Muscle layer of colon (tissue), 2 donors: ENCODE data around the gene TMIE.

ENCODE experiments used
- H3K27ac ChIP-seq: one replicate; pipeline ENCODE4 v1.7.0; 2013; ENCODE audit warnings: low read depth, mild to moderate bottlenecking, low read length, moderate library complexity
- H3K27me3 ChIP-seq, 2 donors: one replicate each; pipeline ENCODE4 v1.7.0; 2013; ENCODE audit warnings: low read length in 2 of 2, mild to moderate bottlenecking in 2 of 2; ENCODE audit not compliant: insufficient read depth in 2 of 2, control insufficient read depth in 1 of 2
- H3K36me3 ChIP-seq: one replicate; pipeline ENCODE4 v1.7.0; 2013; ENCODE audit warnings: mild to moderate bottlenecking, low read length; ENCODE audit not compliant: insufficient read depth
- H3K4me1 ChIP-seq: one replicate; pipeline ENCODE4 v1.7.0; 2013; ENCODE audit warnings: mild to moderate bottlenecking, low read length; ENCODE audit not compliant: insufficient read depth
- H3K4me3 ChIP-seq, 2 donors: one replicate each; pipeline ENCODE4 v1.7.0; 2013; ENCODE audit warnings: low read length in 2 of 2, low read depth in 1 of 2, mild to moderate bottlenecking in 1 of 2, moderate library complexity in 1 of 2
- H3K9ac ChIP-seq: one replicate; pipeline ENCODE4 v1.7.0; 2013; ENCODE audit warnings: low read length
- H3K9me3 ChIP-seq: one replicate; pipeline ENCODE4 v1.7.0; 2013; ENCODE audit warnings: mild to moderate bottlenecking, low read length
- donor health status: abdominal sarcoma.
- donor health status: Adenocarcinoma of cecum.

TMIE gene

DNA sequence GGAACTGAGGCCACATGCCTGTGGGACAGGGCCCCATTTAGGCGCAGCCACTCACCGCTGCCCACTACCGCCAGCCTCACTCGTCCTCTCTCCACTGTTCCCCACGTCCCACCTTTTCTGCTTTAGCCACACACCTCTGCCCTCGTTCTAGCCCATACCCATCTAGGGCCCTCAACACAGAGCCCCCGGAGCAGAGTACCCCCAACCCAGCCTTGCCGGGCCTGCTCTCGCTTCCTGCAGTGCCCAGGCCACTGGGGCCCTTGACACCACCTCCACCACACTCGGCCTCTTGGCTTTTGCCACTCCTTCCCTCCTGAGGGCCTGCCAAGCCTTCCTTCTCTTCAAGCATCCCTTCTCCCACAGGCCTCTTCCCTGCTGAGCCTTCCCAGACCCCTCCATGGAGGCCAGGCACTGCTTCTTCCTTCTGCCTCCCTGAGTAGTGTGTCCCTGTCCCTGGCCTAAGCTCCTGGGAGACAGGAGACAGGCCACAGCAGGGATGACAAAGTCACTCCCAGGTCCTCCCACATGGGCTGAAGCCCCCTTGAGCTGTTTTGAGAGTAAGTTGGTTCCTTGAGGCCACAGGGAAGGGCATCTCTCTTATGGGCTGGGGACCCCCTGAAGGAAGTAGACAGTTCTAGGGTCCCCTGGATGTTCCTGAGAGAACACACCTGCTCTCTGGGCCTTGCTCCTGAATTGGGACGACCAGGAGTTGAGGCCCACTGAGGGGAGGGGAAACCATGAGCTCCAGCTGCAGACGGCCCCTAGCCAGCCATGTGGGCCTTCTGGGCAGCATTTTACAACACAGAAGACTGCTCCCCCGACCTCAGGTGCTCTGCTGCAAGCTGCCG, 12.1 kb downstream of the TMIE start:
- Histone ChIP-seq H3K27ac (no peak overlapping the region), H3K4me1 (no peaks in the 10 kb centered on the region), H3K36me3 (no peaks in the 10 kb centered on the region)

DNA sequence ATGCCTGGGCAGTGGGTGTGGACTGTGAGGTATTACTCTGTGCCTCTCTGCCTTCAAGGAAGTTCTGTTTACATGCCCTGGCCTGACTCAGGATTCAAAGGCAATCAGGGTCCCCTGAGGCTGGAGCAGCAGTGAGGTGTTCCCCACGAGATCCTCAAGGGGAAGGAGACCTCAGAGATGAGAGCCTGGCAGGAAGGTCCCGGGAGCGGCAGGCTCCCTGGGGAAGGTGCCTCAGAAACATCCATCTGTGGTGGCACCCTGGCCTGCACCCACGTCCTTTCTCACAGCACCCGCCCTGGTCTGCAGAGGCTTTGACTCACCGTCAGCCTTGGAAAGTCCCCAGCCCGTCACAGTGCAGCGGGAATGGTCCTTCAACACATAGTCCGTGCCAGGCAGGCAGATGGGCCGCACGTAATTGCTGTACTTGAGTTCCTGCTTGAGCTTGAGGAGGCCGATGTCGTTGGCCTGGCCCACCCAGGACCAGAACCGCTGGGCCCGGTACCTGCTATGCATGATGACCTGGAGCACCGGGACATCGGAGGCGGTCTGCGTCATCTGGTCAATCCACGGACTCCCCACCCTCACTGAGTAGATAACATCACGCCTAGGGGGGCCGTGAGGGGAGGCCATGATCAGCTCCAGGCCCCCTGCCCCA, 12.8 kb downstream of the TMIE start:
- no peak overlapping the region for H3K4me3 ChIP-seq
- H3K9me3 ChIP-seq: no peaks in the 10 kb centered on the region

More for the DNA sequence above, 12.1 kb downstream of the TMIE start:
- Histone ChIP-seq H3K4me3 (no peak overlapping the region), H3K9ac (no peak overlapping the region), H3K27me3 (peaks cover 0 to 13% of the 10 kb centered on the region in 2 donors), H3K9me3 (no peaks in the 10 kb centered on the region)

DNA sequence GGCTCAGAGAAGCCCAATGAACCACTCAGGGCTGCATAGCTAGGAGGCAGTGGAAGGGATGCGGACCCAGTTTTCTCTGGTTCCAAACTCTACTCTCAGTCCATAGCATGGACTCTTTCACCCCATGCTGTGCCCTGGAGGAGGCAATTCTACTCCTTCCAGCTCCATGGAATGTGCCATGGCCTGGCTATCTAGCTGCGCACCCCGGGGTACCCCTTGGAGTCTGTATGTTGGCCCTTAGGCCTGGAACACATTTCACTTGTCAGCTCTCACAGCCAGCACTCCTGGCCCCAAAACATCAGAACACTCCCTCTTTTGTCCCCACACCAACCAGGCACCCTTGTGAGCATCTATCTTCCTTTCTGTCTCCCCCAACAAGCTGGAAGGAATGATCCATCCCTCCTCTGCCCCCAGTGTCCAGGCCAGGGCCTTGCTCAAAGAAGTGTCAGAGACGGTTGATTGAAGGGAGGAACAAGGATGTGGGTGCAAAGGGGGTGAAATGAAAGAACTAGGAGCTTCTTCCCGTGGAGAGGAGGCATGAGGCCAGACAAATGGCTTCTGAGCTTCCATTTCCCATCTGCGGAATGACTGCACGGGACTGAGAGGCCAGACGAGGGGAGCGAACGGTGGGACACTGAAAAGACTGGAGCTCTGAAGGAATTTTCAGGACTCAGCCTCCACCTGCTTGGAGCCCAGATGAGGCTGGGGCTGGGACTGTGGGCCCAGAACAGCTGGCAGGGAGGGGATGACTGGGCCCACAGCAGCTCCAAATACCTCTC, 13.7 kb downstream of the TMIE start:
- H3K27ac ChIP-seq: no peak overlapping the region
- no peak overlapping the region for H3K9ac ChIP-seq
- H3K4me1 ChIP-seq: no peaks in the 10 kb centered on the region
- peaks cover 0 to 17% of the 10 kb centered on the region in 2 donors for H3K27me3 ChIP-seq
- H3K9me3 ChIP-seq: no peaks in the 10 kb centered on the region
- H3K4me3 ChIP-seq: no peak overlapping the region
- H3K36me3 ChIP-seq: no peaks in the 10 kb centered on the region

More for the DNA sequence above, 12.8 kb downstream of the TMIE start:
- Histone ChIP-seq H3K36me3 (no peaks in the 10 kb centered on the region), H3K27me3 (peaks cover 0 to 17% of the 10 kb centered on the region in 2 donors), H3K4me1 (no peaks in the 10 kb centered on the region), H3K27ac (no peak overlapping the region), H3K9ac (no peak overlapping the region)

DNA sequence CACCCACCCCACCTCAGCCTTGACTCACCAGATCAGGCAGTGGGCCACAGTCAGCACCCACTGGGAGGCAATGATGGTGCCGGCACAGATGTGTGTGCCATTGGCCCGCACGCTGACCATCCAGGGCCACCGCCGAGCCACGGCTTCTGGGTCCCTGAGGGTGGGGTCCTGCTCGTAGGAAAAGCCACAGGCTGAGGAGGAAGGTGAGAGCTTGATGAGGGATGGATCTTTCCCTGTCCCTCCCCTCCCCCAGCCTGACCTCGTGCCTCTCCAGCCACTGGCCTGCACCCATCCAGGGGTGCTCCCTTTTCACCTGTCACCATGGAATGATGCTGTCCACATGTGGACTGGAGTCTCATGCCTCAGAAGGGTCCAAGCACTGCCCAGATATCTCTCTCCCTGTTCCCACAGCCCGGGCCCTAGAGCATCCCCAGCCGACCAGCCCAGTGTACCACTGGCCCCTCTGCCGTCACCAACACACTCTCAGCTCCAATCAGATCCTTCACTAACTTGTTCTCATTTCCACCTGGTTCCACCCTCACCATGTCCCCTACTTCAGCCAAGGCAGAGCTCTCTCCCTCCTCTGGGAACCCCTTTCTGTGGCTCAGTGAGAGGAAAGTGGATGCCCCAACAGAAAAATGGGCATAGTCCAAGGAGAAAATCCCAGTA, 14.4 kb downstream of the TMIE start:
- Histone ChIP-seq H3K27ac (no peak overlapping the region), H3K4me3 (no peak overlapping the region), H3K9ac (no peak overlapping the region), H3K9me3 (no peaks in the 10 kb centered on the region), H3K36me3 (no peaks in the 10 kb centered on the region), H3K4me1 (no peaks in the 10 kb centered on the region), H3K27me3 (peaks cover 0 to 17% of the 10 kb centered on the region in 2 donors)

DNA sequence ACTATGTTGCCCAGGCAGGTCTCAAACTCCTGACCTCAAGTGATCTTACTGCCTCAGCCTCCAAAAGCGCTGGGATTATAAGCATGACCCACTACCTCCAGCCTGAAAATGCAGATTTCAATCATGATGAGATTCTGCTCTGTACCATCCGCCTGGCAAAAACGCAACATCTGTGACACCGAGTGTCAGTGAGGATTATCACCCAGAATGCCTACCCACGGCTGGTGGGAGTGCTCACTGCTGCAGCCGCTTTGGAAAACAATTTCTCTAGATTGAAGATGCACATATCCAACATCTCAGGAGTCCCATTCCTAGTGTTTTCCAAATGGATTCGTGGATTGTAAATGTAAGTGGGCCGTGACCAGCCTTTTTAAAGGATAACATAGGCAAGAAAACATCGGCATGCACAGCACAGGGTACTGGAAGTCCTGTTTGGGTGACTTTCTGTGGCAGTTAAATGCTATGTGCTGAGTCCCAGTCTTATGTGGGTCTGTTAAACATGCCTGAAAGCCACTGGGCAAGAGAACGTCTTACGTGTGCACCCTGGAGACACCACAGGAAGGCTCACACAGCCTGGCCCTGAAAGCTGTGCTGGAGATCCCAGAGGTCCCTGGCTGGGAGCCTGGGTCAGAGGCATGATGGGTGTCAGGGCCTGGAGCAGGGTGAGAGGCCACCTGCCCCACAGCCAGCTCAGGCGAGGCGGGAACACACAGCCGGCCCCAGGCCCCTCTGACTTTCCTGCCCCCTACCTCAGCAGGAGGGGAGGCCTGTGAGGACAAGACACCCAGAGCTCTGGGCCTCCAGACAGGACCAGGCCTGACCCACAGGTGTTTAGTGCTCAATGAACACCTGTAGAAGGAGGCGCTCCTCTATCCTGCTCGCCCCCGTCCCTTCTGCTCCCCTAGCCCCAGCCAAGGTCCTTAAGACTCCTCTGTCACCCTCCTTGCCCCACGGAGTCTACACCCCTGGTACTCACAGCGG, 15.6 kb downstream of the TMIE start:
- Histone ChIP-seq H3K27me3 (peaks cover 0 to 17% of the 10 kb centered on the region in 2 donors), H3K36me3 (no peaks in the 10 kb centered on the region), H3K9me3 (no peaks in the 10 kb centered on the region), H3K9ac (no peak overlapping the region), H3K4me3 (no peak overlapping the region), H3K27ac (no peak overlapping the region), H3K4me1 (no peaks in the 10 kb centered on the region)

DNA sequence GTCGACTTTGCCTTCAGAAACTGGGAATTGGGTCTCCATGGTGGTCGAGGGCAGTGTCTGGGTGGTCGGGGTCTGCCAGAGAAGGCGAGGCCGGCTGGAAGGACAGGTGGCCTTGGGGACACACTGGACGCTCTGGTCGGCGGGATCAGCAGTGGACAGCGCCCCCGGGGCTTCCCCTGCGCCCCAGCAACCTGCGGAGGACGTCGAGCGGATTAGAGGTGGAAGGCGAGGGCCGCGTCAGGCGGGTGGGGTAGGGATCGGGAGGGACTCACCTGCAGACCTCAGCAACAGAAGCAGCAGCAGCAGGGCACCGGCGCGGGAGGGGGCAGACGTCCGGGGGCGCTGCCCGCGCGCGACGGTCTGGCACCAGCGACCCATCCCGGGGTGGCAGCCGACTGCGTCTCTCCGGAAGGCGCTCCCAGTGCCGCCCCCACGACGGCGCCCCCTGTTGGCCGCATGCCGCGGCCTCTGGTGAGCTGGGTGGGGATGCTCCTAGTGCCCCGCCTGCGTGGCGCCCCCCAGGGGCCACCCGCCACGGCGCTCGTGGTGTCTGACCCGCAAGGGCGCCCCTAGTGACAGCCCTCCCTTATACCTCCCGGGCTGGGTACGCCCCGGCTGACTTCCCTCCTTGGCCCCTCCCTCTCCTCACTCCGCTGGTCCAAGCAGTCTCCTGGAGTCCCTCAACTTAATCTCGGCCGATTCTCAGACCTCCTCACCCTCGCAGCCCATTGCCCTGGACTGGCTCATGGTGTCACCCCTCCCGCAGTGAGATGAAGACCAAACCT, 16.4 kb downstream of the TMIE start, which contains the start of gene PRSS50:
Gene PRSS50 (minus strand): TSS at position 423 of the 785 bp plus-strand sequence. CDS start 45 bp downstream, at position 378.
- Histone ChIP-seq H3K4me1 (no peaks in the 10 kb centered on the region), H3K36me3 (no peaks in the 10 kb centered on the region), H3K27me3 (peaks cover 0 to 17% of the 10 kb centered on the region in 2 donors), H3K9ac (no peak within 1 kb of the TSS), H3K4me3 (no peak within 1 kb of the TSS), H3K9me3 (no peaks in the 10 kb centered on the region), H3K27ac (no peak within 1 kb of the TSS)

DNA sequence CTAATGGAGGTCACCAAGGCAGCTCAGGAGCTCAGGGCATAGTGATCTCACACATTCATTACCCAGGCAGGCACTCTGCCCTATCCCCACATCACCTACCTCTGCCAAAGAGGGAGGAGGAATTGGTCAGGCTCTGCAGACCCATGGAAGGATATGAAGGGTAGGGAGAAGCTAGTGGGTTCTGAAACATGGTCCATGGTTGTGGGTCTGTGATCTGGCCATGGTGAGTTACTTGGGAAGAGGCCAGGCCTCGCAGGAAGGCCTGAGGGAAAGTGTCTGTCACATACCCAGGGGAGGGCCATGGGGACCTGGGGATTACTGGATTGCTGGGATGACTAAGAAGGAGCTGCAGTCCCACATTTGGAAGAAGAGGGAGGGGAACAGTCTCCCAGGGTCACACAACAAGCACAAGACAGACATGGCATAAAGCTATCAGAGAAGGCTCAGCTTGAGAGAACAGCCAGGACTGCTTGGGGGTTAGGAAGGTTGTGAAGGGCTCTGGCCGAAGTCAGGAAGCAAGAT, 17.9 kb downstream of the TMIE start:
- peaks cover 0 to 17% of the 10 kb centered on the region in 2 donors for H3K27me3 ChIP-seq
- H3K36me3 ChIP-seq: no peaks in the 10 kb centered on the region
- no peak overlapping the region for H3K27ac ChIP-seq
- H3K4me1 ChIP-seq: no peaks in the 10 kb centered on the region
- no peak overlapping the region for H3K4me3 ChIP-seq
- no peaks in the 10 kb centered on the region for H3K9me3 ChIP-seq
- no peak overlapping the region for H3K9ac ChIP-seq

DNA sequence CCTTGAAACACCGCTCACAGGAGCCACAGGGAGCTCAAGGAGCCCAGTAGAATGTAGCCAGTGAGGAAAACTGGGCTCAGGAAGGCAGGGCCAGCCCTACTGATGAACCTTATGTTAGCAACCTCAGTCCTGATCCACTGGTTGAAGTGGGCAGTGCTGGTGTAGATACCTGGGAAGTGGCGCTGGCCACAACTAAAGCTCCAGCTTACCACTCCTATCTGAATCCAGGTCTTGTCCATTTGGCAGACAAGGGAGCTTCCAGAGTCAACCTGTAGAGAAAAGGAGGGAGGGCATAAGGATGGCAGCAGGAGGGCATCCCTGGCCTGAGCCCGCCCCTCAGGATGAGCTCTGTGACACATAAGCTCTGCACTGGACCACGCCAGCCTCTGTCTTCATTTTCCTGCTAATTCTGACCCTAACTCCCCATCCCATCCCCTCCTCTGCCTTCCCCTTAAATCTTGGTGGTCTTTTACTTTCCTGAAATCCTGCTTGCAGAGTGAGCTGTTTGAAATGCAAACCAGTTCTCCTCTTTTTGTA, 18.6 kb downstream of the TMIE start:
- H3K4me1 ChIP-seq: no peaks in the 10 kb centered on the region
- H3K9ac ChIP-seq: no peak overlapping the region
- H3K9me3 ChIP-seq: no peaks in the 10 kb centered on the region
- H3K27ac ChIP-seq: no peak overlapping the region
- H3K27me3 ChIP-seq: peaks cover 0 to 17% of the 10 kb centered on the region in 2 donors
- H3K36me3 ChIP-seq: no peaks in the 10 kb centered on the region
- no peak overlapping the region for H3K4me3 ChIP-seq

DNA sequence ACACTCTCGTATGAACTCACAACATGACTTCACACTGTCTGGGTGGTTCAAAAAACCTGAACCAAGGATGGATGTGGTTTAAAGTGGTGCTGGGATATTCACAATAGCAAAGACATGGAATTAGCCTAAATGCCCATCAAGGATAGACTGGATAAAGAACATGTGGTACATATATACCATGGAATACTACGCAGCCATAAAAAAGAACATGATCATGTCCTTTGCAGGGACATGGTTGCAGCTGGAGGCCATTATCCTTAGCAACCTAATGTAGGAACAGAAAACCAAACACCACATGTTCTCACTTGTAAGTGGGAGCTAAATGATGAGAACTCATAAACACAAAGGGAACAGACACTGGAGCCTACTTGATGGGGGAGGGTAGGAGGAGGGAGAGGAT, 19.8 kb downstream of the TMIE start:
- H3K36me3 ChIP-seq: no peaks in the 10 kb centered on the region
- no peak overlapping the region for H3K4me3 ChIP-seq
- H3K9me3 ChIP-seq: no peaks in the 10 kb centered on the region
- H3K27me3 ChIP-seq: peaks cover 0 to 17% of the 10 kb centered on the region in 2 donors
- no peaks in the 10 kb centered on the region for H3K4me1 ChIP-seq
- no peak overlapping the region for H3K9ac ChIP-seq
- no peak overlapping the region for H3K27ac ChIP-seq
